KMS-11 (cell line): ENCODE measurements around the gene EFCAB6.

Experiments
- H2AFZ ChIP-seq: fragments of 200-600 bp; sonication (generic); 2 replicates; pipeline ENCODE4 v1.6.1; 2016; ENCODE audit warnings: antibody characterized with exemption, mixed run types, low read depth
- H3K27ac ChIP-seq: fragments of 200-600 bp; sonication (generic); 2 replicates; pipeline ENCODE4 v1.6.1; 2016; ENCODE audit warnings: mild to moderate bottlenecking, mixed run types
- H3K27me3 ChIP-seq: fragments of 200-600 bp; sonication (generic); 2 replicates; pipeline ENCODE4 v1.6.1; 2017; ENCODE audit warnings: mild to moderate bottlenecking, low read depth, mixed run types, moderate library complexity; ENCODE audit not compliant: insufficient read depth
- H3K36me3 ChIP-seq: fragments of 200-600 bp; sonication (generic); 2 replicates; pipeline ENCODE4 v1.6.1; 2017; ENCODE audit warnings: mild to moderate bottlenecking, mixed run types; ENCODE audit not compliant: insufficient read depth
- H3K4me1 ChIP-seq: fragments of 200-600 bp; sonication (generic); 2 replicates; pipeline ENCODE4 v1.6.1; 2016; ENCODE audit warnings: mild to moderate bottlenecking, low read depth, mixed run types; ENCODE audit not compliant: poor library complexity, severe bottlenecking
- H3K4me2 ChIP-seq: fragments of 200-600 bp; sonication (generic); 2 replicates; pipeline ENCODE4 v1.7.0; 2016; ENCODE audit warnings: mild to moderate bottlenecking, mixed run types
- H3K4me3 ChIP-seq: fragments of 200-600 bp; sonication (generic); IDR thresholded peaks from 2 replicates; pipeline ENCODE4 v1.6.1; 2017; ENCODE audit warnings: low read depth, low read length, mixed read lengths; ENCODE audit not compliant: insufficient read depth
- H3K79me2 ChIP-seq: fragments of 200-600 bp; sonication (generic); 2 replicates; pipeline ENCODE4 v1.6.1; 2016; ENCODE audit warnings: low read depth, mixed run types; ENCODE audit not compliant: insufficient read depth
- H3K9ac ChIP-seq: fragments of 200-600 bp; sonication (generic); 2 replicates; pipeline ENCODE4 v1.6.1; 2016; ENCODE audit warnings: mild to moderate bottlenecking, mixed run types
- H4K20me1 ChIP-seq: fragments of 200-600 bp; sonication (generic); 2 replicates; pipeline ENCODE4 v1.6.1; 2016; ENCODE audit warnings: mild to moderate bottlenecking, mixed run types; ENCODE audit not compliant: insufficient read depth
- CTCF ChIP-seq: fragments of 200-600 bp; sonication (generic); conservative IDR thresholded peaks from 2 replicates; pipeline ENCODE4 v1.6.1; 2017; ENCODE audit warnings: low read depth, mild to moderate bottlenecking, antibody characterized with exemption, low read length, moderate library complexity, mixed read lengths

The EFCAB6 gene

GRCh38 chr22:43502306-43502874 lies 309.7 kb downstream of the EFCAB6 start:
- no peak overlapping the region for H3K9ac ChIP-seq
- no peaks in the 10 kb centered on the region; the same call in 1 of the 2 replicates for H3K27me3 ChIP-seq
- H3K27ac ChIP-seq, result no peak overlapping the region
- no peak for TF ChIP-seq CTCF
- H3K4me1 ChIP-seq, result no peaks in the 10 kb centered on the region
- H2AFZ ChIP-seq, result no peak overlapping the region
- H3K79me2 ChIP-seq, result no peaks in the 10 kb centered on the region
- H4K20me1 ChIP-seq, result no peaks in the 10 kb centered on the region
- H3K36me3 ChIP-seq, result no peaks in the 10 kb centered on the region
- H3K4me3 ChIP-seq, result no peak overlapping the region
- no peak overlapping the region for H3K4me2 ChIP-seq

- Histone ChIP-seq H2AFZ (no peak overlapping the region), H3K36me3 (no peaks in the 10 kb centered on the region), H3K27me3 (no peaks in the 10 kb centered on the region; the same call in 1 of the 2 replicates), H3K4me3 (no peak overlapping the region), H3K4me1 (no peaks in the 10 kb centered on the region), H4K20me1 (no peaks in the 10 kb centered on the region), H3K79me2 (no peaks in the 10 kb centered on the region), H3K27ac (no peak overlapping the region), H3K4me2 (no peak overlapping the region), H3K9ac (no peak overlapping the region)
- no peak for TF ChIP-seq CTCF
These were observed 310.2 kb downstream of the EFCAB6 start for GRCh38 chr22:43501878-43502277.

- Histone ChIP-seq H3K4me1 (no peaks in the 10 kb centered on the region), H3K4me2 (no peak overlapping the region), H3K27me3 (no peaks in the 10 kb centered on the region; the same call in 1 of the 2 replicates), H2AFZ (no peak overlapping the region), H3K4me3 (no peak overlapping the region), H3K27ac (no peak overlapping the region), H3K9ac (no peak overlapping the region), H4K20me1 (no peaks in the 10 kb centered on the region), H3K36me3 (no peaks in the 10 kb centered on the region), H3K79me2 (no peaks in the 10 kb centered on the region)
- no peak for TF ChIP-seq CTCF
These were observed 311.0 kb downstream of the EFCAB6 start for GRCh38 chr22:43500792-43501785.

GRCh38 chr22:43498856-43499253 lies 313.2 kb downstream of the EFCAB6 start:
- no peak for TF ChIP-seq CTCF
- Histone ChIP-seq H2AFZ (no peak overlapping the region), H3K4me3 (no peak overlapping the region), H4K20me1 (no peaks in the 10 kb centered on the region), H3K79me2 (no peaks in the 10 kb centered on the region), H3K27ac (no peak overlapping the region), H3K36me3 (no peaks in the 10 kb centered on the region), H3K4me2 (no peak overlapping the region), H3K27me3 (no peaks in the 10 kb centered on the region; the same call in 1 of the 2 replicates), H3K4me1 (no peaks in the 10 kb centered on the region), H3K9ac (no peak overlapping the region)
